Liver (tissue), 9 donors: ENCODE results near the gene BBS4. TPM values are rescaled to one million over a fixed set of nuclear protein-coding genes. Genes with fewer than 3 reads are reported as not detected.

Experiments
- DNase-seq: peaks from one replicate; pipeline ENCODE4 v3.0.0-alpha.2; 2017; ENCODE audit warnings: low spot score
- H3K27ac ChIP-seq, 2 donors: one replicate each; pipeline ENCODE4 v1.7.0; 2013; ENCODE audit warnings: inconsistent platforms in 2 of 2, low read length in 2 of 2, control low read depth in 1 of 2, low read depth in 1 of 2, mild to moderate bottlenecking in 1 of 2
- H3K27me3 ChIP-seq, 4 donors: one replicate each; pipeline versions ENCODE4 v1.6.1 to v1.7.0; 2013; ENCODE audit warnings: low read length in 3 of 4, inconsistent platforms in 1 of 4, mild to moderate bottlenecking in 1 of 4, moderate library complexity in 1 of 4; ENCODE audit not compliant: control insufficient read depth in 4 of 4, insufficient read depth in 4 of 4
- H3K36me3 ChIP-seq, 4 donors: one replicate each; pipeline versions ENCODE4 v1.6.1 to v1.7.0; 2013; ENCODE audit warnings: low read length in 3 of 4, mild to moderate bottlenecking in 3 of 4, low read depth in 1 of 4, moderate library complexity in 1 of 4; ENCODE audit not compliant: control insufficient read depth in 4 of 4, insufficient read depth in 3 of 4
- H3K4me1 ChIP-seq, 4 donors: one replicate each; pipeline versions ENCODE4 v1.6.1 to v1.7.0; 2013; ENCODE audit warnings: low read length in 3 of 4, mild to moderate bottlenecking in 3 of 4, moderate library complexity in 1 of 4; ENCODE audit not compliant: control insufficient read depth in 4 of 4, insufficient read depth in 4 of 4
- H3K4me3 ChIP-seq, 3 donors: one replicate each; pipeline versions ENCODE4 v1.6.1 to v1.7.0; 2013; ENCODE audit warnings: low read length in 3 of 3, control low read depth in 1 of 3, low read depth in 1 of 3, mild to moderate bottlenecking in 1 of 3
- H3K9ac ChIP-seq, 2 donors: one replicate each; pipeline ENCODE4 v1.7.0; 2013; ENCODE audit warnings: low read length in 2 of 2, mild to moderate bottlenecking in 2 of 2, moderate library complexity in 2 of 2, control low read depth in 1 of 2, low read depth in 1 of 2
- H3K9me3 ChIP-seq, 4 donors: one replicate each; pipeline versions ENCODE4 v1.6.1 to v1.7.0; 2013; ENCODE audit warnings: low read length in 3 of 4; ENCODE audit not compliant: control insufficient read depth in 4 of 4
- ATF3 ChIP-seq: IDR thresholded peaks from 2 replicates; pipeline ENCODE4 v1.6.1; 2016; ENCODE audit warnings: antibody characterized with exemption
- EGR1 ChIP-seq, 2 donors: IDR thresholded peaks; 2 replicates each; pipeline ENCODE4 v1.6.1; 2016 to 2018; ENCODE audit warnings: antibody characterized with exemption in 2 of 2, low read depth in 2 of 2
- FOXA1 ChIP-seq: IDR thresholded peaks from 2 replicates; pipeline ENCODE4 v1.6.1; 2016; ENCODE audit warnings: antibody characterized with exemption
- FOXA2 ChIP-seq: IDR thresholded peaks from 2 replicates; pipeline ENCODE4 v1.6.1; 2016; ENCODE audit warnings: antibody characterized with exemption
- GABPA ChIP-seq, 2 donors: IDR thresholded peaks in 1 of 2; conservative IDR thresholded peaks in 1 of 2; 2 replicates each; pipeline ENCODE4 v1.6.1; 2016; ENCODE audit warnings: antibody characterized with exemption in 2 of 2, mild to moderate bottlenecking in 1 of 2, moderate library complexity in 1 of 2
- HNF4A ChIP-seq, 2 donors: conservative IDR thresholded peaks; 2 replicates each; pipeline ENCODE4 v1.6.1; 2016; ENCODE audit warnings: antibody characterized with exemption in 2 of 2, mild to moderate bottlenecking in 2 of 2
- HNF4G ChIP-seq: IDR thresholded peaks from 2 replicates; pipeline ENCODE4 v1.6.1; 2016; ENCODE audit warnings: antibody characterized with exemption
- JUND ChIP-seq, 2 donors: IDR thresholded peaks; 2 replicates each; pipeline ENCODE4 v1.6.1; 2016; ENCODE audit warnings: antibody characterized with exemption in 2 of 2
- NR2F2 ChIP-seq: IDR thresholded peaks from 2 replicates; pipeline ENCODE4 v1.6.1; 2016; ENCODE audit warnings: antibody characterized with exemption
- RAD21 ChIP-seq, 2 donors: IDR thresholded peaks; 2 replicates each; pipeline ENCODE4 v1.6.1; 2016; ENCODE audit warnings: antibody characterized with exemption in 2 of 2, mild to moderate bottlenecking in 2 of 2
- REST ChIP-seq: IDR thresholded peaks from 2 replicates; pipeline ENCODE4 v1.6.1; 2016; ENCODE audit warnings: antibody characterized with exemption, mild to moderate bottlenecking
- RXRA ChIP-seq, 2 donors: IDR thresholded peaks; 2 replicates each; pipeline ENCODE4 v1.6.1; 2017 to 2018; ENCODE audit warnings: antibody characterized with exemption in 2 of 2, mild to moderate bottlenecking in 1 of 2
- SP1 ChIP-seq: IDR thresholded peaks from 2 replicates; pipeline ENCODE4 v1.6.1; 2018; ENCODE audit warnings: antibody characterized with exemption, mild to moderate bottlenecking
- TAF1 ChIP-seq: conservative IDR thresholded peaks from 2 replicates; pipeline ENCODE4 v1.6.1; 2016; ENCODE audit warnings: antibody characterized with exemption, mild to moderate bottlenecking
- YY1 ChIP-seq: IDR thresholded peaks from 2 replicates; pipeline ENCODE4 v1.6.1; 2016; ENCODE audit warnings: antibody characterized with exemption, mild to moderate bottlenecking
- WGBS: extraction: QIAGEN DNeasy Blood & Tissue Kit; methylation state at CpG from one replicate; pipeline ENCODE4 v1.1.7; 2013; 5-methylcytosine and 5-hydroxymethylcytosine counted together
- polyA plus RNA-seq, 2 donors: library from polyadenylated mRNA; stranded (reverse) in 1 of 2; unstranded in 1 of 2; fragments of 200-250 nt in 1 of 2; fragments of >200 nt in 1 of 2; fragmentation: Nextera tagmentation in 1 of 2; extraction: Ambion mirVana in 1 of 2; gene quantifications; one replicate each; pipeline versions ENCODE4 v1.2.1 to v1.2.3, GENCODE V29; 2013 to 2015
- total RNA-seq, 2 donors: library from RNA; depleted of rRNA; stranded (reverse); fragments of >200 nt; gene quantifications; one replicate each; pipeline ENCODE4 v1.2.3, GENCODE V29; 2014
- TF ChIP-seq, protein P1 (sequence below): IDR thresholded peaks from 2 replicates; pipeline ENCODE4 v1.6.1; 2016; ENCODE audit warnings: antibody characterized with exemption
- TF ChIP-seq, protein P2 (sequence below): fragments of 150-350 bp; IDR thresholded peaks from 2 replicates; pipeline ENCODE4 v1.5.1; 2017; ENCODE audit warnings: improper control_type of control experiment, low read depth, low read length; ENCODE audit not compliant: missing input control
- TF ChIP-seq, protein P3 (sequence below): IDR thresholded peaks from 2 replicates; pipeline ENCODE4 v1.6.1; 2016; ENCODE audit warnings: antibody characterized with exemption
- donor health status: healthy.
- donor health status: healthy.
- donor health status: healthy.
- donor health status: healthy.
- donor health status: healthy.

The BBS4 gene
- total and polyA plus RNA-seq, 4 donors: 4.8 to 16.0 (median 8.3) TPM

DNA sequence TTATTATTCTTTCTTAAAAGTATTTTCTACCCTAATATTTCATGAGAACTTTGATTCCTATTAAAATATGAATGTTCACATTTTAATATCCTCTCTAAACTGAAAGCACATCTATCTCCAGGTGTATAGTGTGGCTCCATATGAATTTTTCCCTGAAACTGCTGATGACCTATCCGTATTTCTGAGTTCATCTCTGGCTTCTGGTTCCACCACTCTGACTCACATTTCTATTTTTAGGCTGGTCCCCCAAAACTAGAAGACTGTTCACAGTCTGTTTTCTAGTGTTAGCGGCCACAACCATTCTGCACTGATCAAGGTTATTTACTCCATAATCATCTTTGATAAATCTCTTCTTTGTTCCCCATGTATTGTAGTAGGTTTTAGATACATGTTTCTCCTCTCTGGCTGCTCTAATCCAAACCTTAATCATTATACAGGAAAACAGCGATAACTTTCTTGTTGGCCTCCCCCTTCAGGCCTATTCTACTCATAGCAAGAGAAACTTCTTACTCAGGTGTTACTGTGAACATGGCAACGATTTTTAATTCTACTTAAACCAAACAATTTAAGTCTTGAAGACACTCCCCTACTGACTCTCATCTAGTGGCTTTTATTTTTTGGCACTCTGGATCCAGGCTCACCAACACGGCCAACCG, 84.8 kb downstream of the BBS4 start:
- no peak overlapping the region for H3K27ac ChIP-seq
- H3K36me3 ChIP-seq: peaks cover 6 to 60% (median 43%) of the 10 kb centered on the region in 4 donors
- DNase-seq: no peak
- H3K4me3 ChIP-seq: no peak overlapping the region
- H3K9ac ChIP-seq: no peak overlapping the region
- no peaks in the 10 kb centered on the region for H3K27me3 ChIP-seq
- WGBS: 84% methylated on average over 6 of the region's 6 CpGs
- TF ChIP-seq YY1 (no peak), HNF4A (conservative IDR thresholded peaks at IDR 0.05) (no peak), ATF3 (no peak), JUND (IDR thresholded peaks at IDR 0.05) (no peak)
- TF ChIP-seq, protein P1, sequence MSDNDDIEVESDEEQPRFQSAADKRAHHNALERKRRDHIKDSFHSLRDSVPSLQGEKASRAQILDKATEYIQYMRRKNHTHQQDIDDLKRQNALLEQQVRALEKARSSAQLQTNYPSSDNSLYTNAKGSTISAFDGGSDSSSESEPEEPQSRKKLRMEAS: no peak
- H3K4me1 ChIP-seq: no peaks in the 10 kb centered on the region
- peaks cover 0 to 9% (median 1%) of the 10 kb centered on the region in 4 donors for H3K9me3 ChIP-seq

DNA sequence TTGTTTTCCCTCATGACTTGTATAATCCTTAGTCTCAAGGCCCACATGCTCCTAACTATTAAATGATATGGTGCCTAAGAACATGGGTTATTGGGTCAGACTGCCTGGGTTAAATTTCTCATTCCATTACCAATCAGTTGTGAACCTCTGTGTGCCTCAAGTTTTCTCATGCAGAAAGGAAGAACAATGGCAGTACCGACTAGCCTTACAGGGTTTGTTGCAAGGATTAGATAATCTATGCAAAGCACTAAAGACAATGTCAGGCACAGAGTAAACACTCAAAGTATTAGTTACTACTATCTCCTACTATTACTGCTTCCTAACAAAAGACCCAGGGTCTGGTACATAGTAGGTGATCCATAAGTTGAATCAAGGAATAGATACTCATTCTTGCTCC, 85.3 kb downstream of the BBS4 start:
- Histone ChIP-seq H3K27me3 (no peaks in the 10 kb centered on the region), H3K4me3 (no peak overlapping the region), H3K9me3 (peaks cover 0 to 9% (median 1%) of the 10 kb centered on the region in 4 donors), H3K9ac (no peak overlapping the region), H3K36me3 (peaks cover 6 to 56% (median 42%) of the 10 kb centered on the region in 4 donors), H3K27ac (no peak overlapping the region), H3K4me1 (no peaks in the 10 kb centered on the region)
- no peak for TF ChIP-seq GABPA (IDR thresholded peaks at IDR 0.05 in 1 of 2, conservative IDR thresholded peaks at IDR 0.05 in 1 of 2)
- TF ChIP-seq JUND (IDR thresholded peaks at IDR 0.05): no peak
- no peak for TF ChIP-seq RXRA (IDR thresholded peaks at IDR 0.05)
- TF ChIP-seq NR2F2: no peak
- no peak for TF ChIP-seq FOXA2
- TF ChIP-seq, protein P1: no peak
- TF ChIP-seq, protein P2, sequence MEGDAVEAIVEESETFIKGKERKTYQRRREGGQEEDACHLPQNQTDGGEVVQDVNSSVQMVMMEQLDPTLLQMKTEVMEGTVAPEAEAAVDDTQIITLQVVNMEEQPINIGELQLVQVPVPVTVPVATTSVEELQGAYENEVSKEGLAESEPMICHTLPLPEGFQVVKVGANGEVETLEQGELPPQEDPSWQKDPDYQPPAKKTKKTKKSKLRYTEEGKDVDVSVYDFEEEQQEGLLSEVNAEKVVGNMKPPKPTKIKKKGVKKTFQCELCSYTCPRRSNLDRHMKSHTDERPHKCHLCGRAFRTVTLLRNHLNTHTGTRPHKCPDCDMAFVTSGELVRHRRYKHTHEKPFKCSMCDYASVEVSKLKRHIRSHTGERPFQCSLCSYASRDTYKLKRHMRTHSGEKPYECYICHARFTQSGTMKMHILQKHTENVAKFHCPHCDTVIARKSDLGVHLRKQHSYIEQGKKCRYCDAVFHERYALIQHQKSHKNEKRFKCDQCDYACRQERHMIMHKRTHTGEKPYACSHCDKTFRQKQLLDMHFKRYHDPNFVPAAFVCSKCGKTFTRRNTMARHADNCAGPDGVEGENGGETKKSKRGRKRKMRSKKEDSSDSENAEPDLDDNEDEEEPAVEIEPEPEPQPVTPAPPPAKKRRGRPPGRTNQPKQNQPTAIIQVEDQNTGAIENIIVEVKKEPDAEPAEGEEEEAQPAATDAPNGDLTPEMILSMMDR: no peak
- no peak for TF ChIP-seq TAF1
- TF ChIP-seq FOXA1: no peak
- TF ChIP-seq HNF4A (conservative IDR thresholded peaks at IDR 0.05): no peak
- TF ChIP-seq, protein P3, sequence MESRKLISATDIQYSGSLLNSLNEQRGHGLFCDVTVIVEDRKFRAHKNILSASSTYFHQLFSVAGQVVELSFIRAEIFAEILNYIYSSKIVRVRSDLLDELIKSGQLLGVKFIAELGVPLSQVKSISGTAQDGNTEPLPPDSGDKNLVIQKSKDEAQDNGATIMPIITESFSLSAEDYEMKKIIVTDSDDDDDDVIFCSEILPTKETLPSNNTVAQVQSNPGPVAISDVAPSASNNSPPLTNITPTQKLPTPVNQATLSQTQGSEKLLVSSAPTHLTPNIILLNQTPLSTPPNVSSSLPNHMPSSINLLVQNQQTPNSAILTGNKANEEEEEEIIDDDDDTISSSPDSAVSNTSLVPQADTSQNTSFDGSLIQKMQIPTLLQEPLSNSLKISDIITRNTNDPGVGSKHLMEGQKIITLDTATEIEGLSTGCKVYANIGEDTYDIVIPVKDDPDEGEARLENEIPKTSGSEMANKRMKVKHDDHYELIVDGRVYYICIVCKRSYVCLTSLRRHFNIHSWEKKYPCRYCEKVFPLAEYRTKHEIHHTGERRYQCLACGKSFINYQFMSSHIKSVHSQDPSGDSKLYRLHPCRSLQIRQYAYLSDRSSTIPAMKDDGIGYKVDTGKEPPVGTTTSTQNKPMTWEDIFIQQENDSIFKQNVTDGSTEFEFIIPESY: no peak
- TF ChIP-seq REST: no peak
- no peak for TF ChIP-seq RAD21 (IDR thresholded peaks at IDR 0.05)
- no peak for TF ChIP-seq HNF4G
- TF ChIP-seq EGR1 (IDR thresholded peaks at IDR 0.05; ENCODE audit: low read depth in 2 of 2): no peak
- TF ChIP-seq SP1: no peak
- TF ChIP-seq ATF3: no peak
- no peak for TF ChIP-seq YY1
- WGBS: 67% methylated on average over 1 of the region's 1 CpG
- DNase-seq: no peak
